Left colon (tissue), 2 donors: ENCODE results near the gene PRM3. TPM values are rescaled to one million over a fixed set of nuclear protein-coding genes. Genes with fewer than 3 reads are reported as not detected.
A peak's percentile ranks its signal among the peaks of the same experiment; 100 is the strongest.
"Not testable (repeated sequence)": the region's sequence is repeated elsewhere in the genome, so short reads cannot be mapped to it uniquely, and the experiment has no call there.

Experiments
- ATAC-seq: fragments of 200-7000 bp; cut with Tn5 transposase; one replicate; pipeline ENCODE4 v1.9.1; 2020; ENCODE audit warnings: mild to moderate bottlenecking, moderate library complexity
- DNase-seq, 2 donors: peaks; one replicate each; pipeline ENCODE4 v3.0.0-alpha.2; 2020
- intact Hi-C, 2 donors: fragments of 100-400 bp; cut with DNase I in 1 of 2; cut with micrococcal nuclease in 1 of 2; formaldehyde crosslinking; loops; one replicate each; pipeline versions ENCODE4 v1.11.2 to v1.14.0; 2022; cut with DNase I, micrococcal nuclease
- total RNA-seq, 2 donors: library from RNA; stranded (reverse); fragmentation: NEBNext Ultra II Directional; extraction: Animal tissue kit (Norgen Biotek cat#: 25700); gene quantifications; one replicate each; pipeline ENCODE4 v1.2.1, GENCODE V29; 2021
- donor health status: DM: no; HTN: no; CAD: no.
- donor health status: DM: yes; HTN: yes; CAD: no.

PRM3 gene
- total RNA-seq, 2 donors from 2014 or later = not detected

DNA sequence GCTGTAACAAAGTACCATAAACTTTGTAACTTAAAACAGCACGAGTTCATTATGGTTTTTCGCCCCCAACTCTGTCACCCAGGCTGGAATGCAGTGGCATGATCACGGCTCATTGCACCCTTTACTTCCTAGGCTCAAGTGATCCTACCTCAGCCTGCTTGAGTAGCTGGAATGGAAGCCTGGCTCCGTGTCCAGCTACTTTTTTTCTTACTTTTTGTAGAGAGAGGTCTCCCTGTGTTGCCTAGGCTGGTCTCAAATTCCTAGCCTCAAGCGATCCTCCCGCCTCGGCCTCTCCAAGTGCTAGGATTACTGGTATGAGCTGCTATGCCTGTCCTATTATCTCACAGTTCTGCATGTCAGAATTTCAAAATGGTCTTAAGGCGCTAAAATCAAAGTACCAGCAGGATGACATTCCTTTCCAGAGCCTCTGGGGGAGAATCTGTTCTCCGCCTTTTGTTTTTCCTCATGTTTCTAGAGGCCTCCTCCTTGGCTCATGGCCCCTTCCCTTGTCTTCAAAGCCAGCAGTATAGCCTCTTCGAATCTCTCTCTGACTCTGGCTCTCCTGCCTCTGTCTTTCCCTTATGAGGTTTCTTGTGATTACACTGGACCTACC, 17.8 kb upstream of the PRM3 start:
- intact Hi-C loops = no loop called here
- no peak for ATAC-seq
- no peak for DNase-seq

GRCh38 chr16:11290102-11290893, 16.9 kb upstream of the PRM3 start:
- DNase-seq (no peak), ATAC-seq (no peak)
- intact Hi-C loops = no loop called here

DNA sequence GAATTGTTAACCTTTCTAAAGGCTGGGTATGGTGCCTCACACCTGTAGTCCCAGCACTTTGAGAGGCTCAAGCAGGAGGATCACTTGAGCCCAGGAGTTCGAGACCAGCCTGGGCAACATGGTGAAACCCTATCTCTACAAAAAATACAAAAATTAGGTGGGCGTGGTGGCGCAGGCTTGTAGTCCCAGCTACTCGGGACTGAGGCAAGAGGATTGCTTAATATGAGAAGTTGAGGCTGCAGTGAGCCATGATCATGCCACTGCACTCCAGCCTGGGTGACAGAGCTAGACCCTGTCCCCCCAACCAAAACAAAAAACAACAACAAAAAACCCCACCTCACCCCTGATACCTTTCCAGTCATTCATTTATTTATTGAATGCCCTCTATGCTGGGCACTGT, 16.3 kb upstream of the PRM3 start:
- intact Hi-C loops, ATAC-seq, DNase-seq: not testable (repeated sequence)

DNA sequence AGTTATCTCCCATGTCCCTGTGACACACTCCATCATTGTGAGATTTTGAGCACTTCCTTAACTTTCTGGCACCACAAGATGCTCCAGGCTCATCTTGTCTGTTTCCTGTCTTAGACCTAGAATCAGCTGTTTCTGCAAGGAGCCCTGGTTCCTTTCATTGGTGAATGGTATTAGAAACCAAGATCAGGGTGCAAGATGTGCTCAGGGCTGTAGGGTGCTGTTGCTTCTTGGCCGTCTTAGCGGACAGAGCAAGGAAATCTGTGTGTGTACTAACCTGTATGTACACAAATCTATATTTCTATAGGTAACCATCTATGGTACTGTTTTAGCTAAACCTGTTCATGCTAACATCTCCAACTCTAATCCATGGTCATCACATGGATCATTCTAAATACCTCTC, 15.8 kb upstream of the PRM3 start:
- intact Hi-C loops = no loop called here
- ATAC-seq (no peak), DNase-seq (no peak)

- ATAC-seq (no peak), DNase-seq (no peak)
- intact Hi-C loops = no loop called here
Measured at GRCh38 chr16:11285842-11286241, 12.4 kb upstream of the PRM3 start.

- ATAC-seq = no peak
- intact Hi-C loops = no loop called here
Measured at GRCh38 chr16:11283820-11284248, 10.4 kb upstream of the PRM3 start.

GRCh38 chr16:11280616-11281522, 7.4 kb upstream of the PRM3 start, which contains the start of gene PRM1:
Gene PRM1, minus strand, starts transcription at chr16:11281330. Its CDS starts 92 bp downstream, at chr16:11281238.
- no peak for DNase-seq
- intact Hi-C loops = no loop called here
- no peak for ATAC-seq

More at GRCh38 chr16:11283820-11284248, 10.4 kb upstream of the PRM3 start:
- no peak for DNase-seq

GRCh38 chr16:11278681-11279628, 5.5 kb upstream of the PRM3 start:
- ATAC-seq (peak; percentile 34), DNase-seq (no peak)
- intact Hi-C loops = no loop called here

DNA sequence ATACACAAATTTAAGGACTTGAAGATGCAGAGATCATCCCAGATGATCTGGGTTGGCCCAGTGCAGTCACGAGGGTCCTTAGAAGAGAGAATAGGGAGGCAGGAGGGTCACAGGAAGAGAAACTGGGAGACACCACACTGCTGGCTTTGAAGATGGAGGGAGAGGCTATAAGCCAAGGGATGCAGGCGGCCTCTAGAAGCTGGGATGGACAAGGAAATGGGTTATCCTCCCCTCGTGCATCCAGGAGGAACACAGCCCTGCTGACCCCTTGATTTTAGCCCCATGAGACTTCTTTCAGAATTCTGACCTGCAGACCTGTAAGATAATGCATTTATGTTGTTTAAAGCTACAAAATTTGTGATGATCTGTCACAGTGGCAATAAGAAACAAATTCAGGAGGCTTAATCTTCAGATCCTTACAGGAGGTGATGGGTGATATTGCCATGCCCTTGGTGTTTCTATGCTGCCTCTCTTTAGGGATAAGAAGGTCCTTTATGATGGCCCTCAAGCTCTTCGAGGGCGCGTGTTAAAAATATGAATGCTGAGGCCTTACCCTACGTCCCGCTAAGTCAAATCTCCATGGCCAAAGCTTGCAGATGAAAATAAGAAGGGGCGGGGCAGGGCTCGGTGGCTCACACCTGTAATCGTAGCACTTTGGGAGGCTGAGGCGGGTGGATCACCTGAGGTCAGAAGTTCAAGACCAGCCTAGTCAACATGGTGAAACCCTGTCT, 4.3 kb upstream of the PRM3 start:
- DNase-seq (no peak), ATAC-seq (no peak)
- intact Hi-C loops = no loop called here

DNA sequence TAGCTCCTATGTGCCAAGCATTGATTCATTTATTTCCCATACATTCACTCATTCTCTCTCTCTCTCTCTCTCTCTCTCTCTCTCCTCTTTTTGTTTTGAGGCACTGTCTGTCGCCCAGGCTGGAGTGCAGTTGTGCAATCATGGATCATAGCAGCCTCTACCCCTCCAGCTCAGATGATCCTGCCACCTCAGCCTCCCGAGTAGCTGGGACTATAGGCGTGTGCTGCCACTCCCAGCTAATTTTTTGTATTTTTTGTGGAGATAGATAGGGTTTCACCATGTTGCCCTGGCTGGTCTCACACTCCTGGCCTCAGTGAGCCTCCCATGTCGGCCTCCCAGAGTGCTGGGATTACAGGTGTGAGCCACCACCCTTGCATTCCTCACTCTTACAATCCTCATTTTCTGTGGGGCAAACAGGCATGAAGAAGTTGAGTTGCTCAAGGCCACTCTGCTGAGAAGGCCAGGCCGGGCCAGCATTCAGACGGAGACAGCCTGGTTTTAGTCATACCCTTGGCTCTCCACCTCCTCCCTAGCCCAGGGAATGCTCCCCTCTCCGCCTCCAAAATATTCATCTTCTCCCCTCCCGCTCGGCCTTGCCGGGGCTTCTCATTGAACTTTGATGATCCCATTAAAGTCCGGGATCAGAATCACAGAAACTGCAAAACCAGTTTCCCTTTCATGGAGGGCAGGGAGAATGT, 3.6 kb upstream of the PRM3 start:
- DNase-seq = no peak
- intact Hi-C loops = no loop called here

DNA sequence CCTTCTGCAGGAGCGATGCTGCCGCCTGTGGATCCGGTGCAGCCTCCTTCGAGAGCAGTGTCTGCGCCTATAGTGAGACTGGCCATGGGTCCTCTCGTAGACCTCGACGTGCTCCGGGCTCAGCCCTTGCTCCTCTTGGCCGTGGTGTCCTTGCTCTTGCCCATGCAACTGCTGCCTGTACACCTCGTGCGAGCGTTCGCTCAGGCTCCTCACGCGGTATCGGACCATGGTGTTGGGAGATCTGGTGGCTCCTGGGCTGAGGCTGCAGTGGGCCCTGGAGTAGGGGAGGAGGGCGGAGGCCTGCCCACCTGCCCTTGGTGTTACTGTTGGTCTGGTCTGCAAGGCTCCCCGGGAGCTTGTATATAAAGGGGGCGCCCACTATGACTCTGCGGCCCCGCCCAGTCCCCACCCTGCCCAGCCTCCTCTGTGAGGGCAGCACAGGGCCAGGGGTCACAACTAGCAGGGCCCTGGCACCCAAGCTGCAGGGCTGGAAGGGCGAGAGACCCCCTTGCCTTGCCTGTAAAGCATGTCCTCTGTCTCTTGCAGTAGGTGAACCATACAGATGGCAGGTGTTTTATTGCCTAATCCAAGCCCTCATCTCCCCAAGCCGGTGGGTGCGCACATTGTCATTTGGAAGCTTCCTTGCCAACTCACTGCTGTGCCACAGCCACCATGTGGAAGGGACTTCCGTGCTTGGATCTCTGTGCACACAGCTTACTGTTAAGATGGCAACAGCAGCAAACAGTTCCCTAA, 2.9 kb upstream of the PRM3 start, which contains the start of gene PRM2:
Gene PRM2, minus strand, starts transcription at position 338 of the 753 bp plus-strand sequence. Its CDS starts 110 bp downstream, at position 228.
- ATAC-seq = no peak
- no peak for DNase-seq
- intact Hi-C loops = no loop called here

More for the DNA sequence above, 3.6 kb upstream of the PRM3 start:
- no peak for ATAC-seq

GRCh38 chr16:11274964-11275363, 1.5 kb upstream of the PRM3 start:
- intact Hi-C loops = no loop called here
- no peak for ATAC-seq

DNA sequence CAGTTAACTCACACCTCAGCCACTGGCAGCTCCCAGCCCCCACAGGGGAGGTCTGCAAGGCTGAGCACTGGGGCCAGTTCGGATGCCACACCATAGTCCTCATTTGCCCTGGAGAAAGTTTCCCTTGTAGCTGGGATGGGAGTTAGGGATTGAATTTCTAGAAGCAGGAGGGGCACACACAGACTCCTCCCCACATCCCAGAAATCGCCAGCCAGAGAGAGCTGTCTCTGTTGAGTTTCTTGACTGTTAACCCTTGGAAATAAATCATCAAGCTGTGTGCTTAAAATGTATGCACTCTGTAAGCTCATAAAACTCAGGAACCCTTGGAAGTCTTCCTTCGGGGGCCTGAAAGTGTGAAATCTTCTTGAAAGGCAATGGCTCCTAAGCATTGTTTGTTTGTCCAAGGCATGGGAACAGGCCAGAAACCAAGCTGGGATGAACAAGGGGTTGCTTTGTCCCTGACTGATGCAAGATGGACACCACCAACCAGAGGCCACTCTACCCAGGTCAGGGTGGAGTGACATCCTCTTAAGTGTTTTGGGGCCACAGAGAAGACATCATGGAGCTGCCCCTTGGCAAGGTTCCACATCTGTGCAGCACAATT, 394 bp upstream of the PRM3 start:
- ATAC-seq (no peak), DNase-seq (no peak)
- intact Hi-C loops = no loop called here

More at GRCh38 chr16:11274964-11275363, 1.5 kb upstream of the PRM3 start:
- DNase-seq = no peak

DNA sequence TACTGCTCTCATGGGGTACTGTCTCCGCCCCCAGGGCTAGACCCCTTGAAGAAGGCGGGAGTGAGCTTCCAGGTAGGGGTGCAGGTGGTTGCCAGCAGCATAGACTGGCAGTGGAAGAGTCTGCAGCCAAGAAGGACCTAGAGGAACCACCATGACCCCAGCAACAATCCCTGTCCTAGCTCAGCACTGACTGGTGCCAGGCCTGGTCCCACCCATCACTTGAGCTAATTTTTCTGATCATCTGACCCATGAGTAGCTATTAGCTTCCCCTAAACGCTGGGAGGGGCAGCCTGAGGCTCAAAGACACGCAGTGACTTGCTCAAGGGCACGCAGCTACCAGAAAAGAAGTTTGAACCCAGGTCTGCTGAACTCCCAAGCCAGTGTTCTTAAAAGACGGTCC, 945 bp downstream of the PRM3 start:
- ATAC-seq = no peak
- intact Hi-C loops = no loop called here
- DNase-seq = no peak

- no peak for ATAC-seq
- intact Hi-C loops = no loop called here
- no peak for DNase-seq
Measured at GRCh38 chr16:11271610-11272009, 1.8 kb downstream of the PRM3 start.

DNA sequence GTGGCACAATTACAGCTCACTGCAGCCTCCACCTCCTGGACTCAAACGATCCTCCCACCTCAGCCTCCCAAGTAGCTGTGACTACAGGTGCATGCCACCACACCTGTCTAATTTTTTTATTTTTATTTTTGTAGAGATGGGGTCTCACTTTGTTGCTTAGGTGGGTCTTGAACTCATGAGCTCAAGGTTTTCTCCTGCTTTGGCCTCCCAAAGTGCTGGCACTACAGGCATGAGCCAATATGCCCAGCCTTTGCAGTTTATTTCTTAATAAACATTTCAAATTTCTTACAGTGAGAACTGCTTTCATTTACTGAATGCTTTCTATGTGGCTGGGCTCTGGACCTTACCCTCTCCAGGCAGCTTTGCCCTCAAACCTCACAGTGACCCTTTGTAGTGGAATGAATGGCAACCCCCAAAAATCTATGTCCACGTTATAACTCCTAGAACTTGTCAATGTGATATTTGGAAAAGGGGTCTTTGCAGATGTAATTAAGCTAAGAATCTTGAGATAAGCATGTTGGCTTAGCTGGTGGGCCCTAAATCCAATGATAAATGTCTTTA, 2.7 kb downstream of the PRM3 start:
- DNase-seq = no peak
- intact Hi-C loops = no loop called here
- no peak for ATAC-seq
